ENCODE results near the gene TMCO6.
"Not testable (repeated sequence)": the region's sequence is repeated elsewhere in the genome, so short reads cannot be mapped to it uniquely, and the experiment has no call there.

The TMCO6 gene

DNA sequence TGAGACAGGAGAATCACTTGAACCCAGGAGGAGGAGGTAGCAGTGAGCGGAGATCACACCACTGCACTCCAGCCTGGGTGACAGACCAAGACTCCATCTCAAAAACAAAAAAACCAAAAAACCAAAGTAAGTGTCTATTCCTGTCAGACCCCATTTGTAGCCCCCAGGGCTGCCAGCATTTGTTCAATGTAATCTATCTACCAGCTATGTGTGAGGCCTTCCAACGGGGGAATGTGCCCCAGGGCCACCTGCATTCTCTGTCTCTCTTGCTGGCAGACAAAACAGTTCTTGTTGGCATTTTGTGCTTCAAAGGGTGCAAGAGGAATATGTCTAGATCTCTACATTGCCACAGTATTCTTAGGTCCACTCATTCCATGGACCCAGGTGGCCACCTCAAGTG, 40.4 kb upstream of the TMCO6 start:
- no peak overlapping the region for H3K4me3 ChIP-seq (ENCODE audit: low read depth, low read length)
- TF ChIP-seq, protein P1, sequence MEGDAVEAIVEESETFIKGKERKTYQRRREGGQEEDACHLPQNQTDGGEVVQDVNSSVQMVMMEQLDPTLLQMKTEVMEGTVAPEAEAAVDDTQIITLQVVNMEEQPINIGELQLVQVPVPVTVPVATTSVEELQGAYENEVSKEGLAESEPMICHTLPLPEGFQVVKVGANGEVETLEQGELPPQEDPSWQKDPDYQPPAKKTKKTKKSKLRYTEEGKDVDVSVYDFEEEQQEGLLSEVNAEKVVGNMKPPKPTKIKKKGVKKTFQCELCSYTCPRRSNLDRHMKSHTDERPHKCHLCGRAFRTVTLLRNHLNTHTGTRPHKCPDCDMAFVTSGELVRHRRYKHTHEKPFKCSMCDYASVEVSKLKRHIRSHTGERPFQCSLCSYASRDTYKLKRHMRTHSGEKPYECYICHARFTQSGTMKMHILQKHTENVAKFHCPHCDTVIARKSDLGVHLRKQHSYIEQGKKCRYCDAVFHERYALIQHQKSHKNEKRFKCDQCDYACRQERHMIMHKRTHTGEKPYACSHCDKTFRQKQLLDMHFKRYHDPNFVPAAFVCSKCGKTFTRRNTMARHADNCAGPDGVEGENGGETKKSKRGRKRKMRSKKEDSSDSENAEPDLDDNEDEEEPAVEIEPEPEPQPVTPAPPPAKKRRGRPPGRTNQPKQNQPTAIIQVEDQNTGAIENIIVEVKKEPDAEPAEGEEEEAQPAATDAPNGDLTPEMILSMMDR (IDR thresholded peaks at IDR 0.05; ENCODE audit: control insufficient read depth, extremely low read depth, insufficient read depth) = no peak

DNA sequence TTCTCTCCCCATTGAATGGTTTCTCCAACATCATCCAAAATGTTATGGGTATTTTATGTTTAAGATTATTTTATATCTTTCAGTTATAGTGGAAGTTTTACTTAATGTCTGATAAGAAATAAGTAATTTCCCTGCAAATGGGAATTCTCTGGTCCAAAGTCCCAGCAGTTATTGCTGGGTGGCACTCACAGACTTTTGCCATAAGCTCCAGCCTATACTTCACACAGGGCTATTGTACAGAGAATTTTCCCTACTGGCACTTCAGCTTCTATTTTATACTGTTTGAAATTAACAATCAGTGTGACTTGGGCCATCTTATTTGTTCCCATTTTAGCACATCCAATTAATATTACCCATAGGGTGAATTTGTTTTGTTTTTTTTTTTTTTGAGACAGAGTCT, 39.2 kb upstream of the TMCO6 start:
- H3K4me3 ChIP-seq (ENCODE audit: low read depth, low read length) = no peak overlapping the region
- TF ChIP-seq, protein P1 (IDR thresholded peaks at IDR 0.05; ENCODE audit: control insufficient read depth, extremely low read depth, insufficient read depth) = no peak
- DNase-seq (ENCODE audit: low read depth) = no peak

More for the DNA sequence above, 40.4 kb upstream of the TMCO6 start:
- DNase-seq (ENCODE audit: low read depth) = no peak

DNA sequence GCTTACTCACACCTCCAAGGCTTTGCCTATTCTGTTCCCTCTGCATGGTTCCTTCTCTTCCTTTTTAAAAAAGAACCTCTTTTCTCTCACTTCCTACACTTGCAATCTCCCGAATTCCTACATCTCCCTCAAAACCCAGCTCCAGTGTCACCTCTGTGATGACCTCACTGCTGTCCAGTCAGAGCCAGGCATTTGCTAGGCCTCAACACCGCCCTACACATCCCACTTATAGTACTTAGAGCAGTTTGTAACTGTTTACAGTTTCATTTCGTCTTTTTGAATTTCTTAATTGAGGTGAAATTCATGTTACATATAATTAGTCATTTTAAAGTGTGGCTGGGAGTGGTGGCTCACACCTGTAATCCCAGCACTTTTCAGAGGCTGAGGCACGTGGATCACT, 37.1 kb upstream of the TMCO6 start:
- DNase-seq (ENCODE audit: low read depth) = no peak
- H3K4me3 ChIP-seq (ENCODE audit: low read depth, low read length) = no peak overlapping the region
- TF ChIP-seq, protein P1 (IDR thresholded peaks at IDR 0.05; ENCODE audit: control insufficient read depth, extremely low read depth, insufficient read depth) = no peak

DNA sequence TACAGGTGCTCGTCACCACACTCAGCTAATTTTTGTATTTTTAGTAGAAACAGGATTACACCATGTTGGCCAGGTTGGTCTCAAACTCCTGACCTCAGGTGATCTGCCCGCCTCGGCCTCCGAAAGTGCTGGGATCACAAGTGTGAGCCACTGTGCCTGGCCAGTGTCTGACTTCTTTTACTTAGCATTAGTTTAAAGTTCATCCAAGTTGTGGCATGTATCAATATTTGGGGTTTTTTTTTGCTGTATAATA, 35.9 kb upstream of the TMCO6 start:
- not testable (repeated sequence) for H3K4me3 ChIP-seq (ENCODE audit: low read depth, low read length); DNase-seq (ENCODE audit: low read depth)

DNA sequence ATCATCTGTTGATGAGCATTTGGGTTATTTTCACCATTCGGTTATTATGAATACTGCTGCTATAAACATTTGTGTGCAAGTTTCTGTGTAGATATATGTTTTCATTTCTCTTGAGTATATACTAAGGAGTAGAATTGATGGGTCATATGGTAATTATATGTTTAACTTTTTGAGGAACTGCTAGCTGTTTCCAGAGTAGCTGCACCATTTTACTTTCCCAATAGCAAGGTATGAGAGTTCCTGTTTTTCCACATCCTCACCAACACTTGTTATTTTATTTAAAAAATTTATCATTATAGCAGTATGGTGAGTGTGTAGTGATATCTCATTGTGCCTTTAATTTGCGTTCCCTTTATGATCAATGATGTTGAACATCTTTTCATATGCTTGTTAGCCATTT, 35.5 kb upstream of the TMCO6 start:
- TF ChIP-seq, protein P1 (IDR thresholded peaks at IDR 0.05; ENCODE audit: control insufficient read depth, extremely low read depth, insufficient read depth) = no peak
- no peak for DNase-seq (ENCODE audit: low read depth)

DNA sequence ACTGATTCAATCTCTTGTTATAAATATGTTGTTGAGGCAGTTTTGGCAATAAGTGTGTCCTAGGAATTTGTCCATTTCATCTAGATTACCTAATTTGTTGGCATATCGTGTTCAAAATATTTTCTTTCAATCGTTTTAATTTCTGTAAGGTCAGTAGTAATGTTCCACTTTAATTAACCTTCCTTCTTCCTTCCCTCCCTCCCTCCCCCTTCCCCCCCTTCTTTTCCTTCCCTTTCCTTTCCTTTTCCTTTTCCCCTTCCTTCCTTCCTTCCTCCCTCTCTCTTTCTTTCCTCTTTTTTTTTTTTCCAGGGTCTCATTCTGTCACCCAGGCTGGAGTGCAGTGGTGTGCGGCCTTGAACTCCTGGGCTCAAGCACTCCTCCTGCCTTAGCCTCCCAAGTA, 33.4 kb upstream of the TMCO6 start:
- DNase-seq (ENCODE audit: low read depth) = no peak
- H3K4me3 ChIP-seq (ENCODE audit: low read depth, low read length) = no peak overlapping the region
- TF ChIP-seq, protein P1 (IDR thresholded peaks at IDR 0.05; ENCODE audit: control insufficient read depth, extremely low read depth, insufficient read depth) = no peak

More for the DNA sequence above, 35.5 kb upstream of the TMCO6 start:
- no peak overlapping the region for H3K4me3 ChIP-seq (ENCODE audit: low read depth, low read length)

DNA sequence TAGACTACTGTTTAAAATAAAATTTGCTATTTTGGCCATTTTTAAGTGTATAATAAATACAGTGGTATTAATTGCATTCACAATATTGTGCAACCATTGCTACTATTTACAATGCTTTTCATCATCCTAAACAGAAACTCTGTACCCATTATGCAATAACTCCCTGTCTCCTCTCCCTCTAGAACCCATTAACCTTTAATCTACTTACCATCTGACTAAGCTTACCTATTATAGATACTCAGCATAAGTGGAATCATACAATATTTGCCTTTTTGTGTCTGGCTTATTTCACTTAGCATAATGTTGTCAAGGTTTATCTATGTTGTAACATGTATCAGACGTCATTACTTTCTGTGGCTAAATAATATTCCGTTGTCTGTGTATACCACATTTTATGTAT, 32.2 kb upstream of the TMCO6 start:
- no peak overlapping the region for H3K4me3 ChIP-seq (ENCODE audit: low read depth, low read length)
- TF ChIP-seq, protein P1 (IDR thresholded peaks at IDR 0.05; ENCODE audit: control insufficient read depth, extremely low read depth, insufficient read depth) = no peak
- DNase-seq (ENCODE audit: low read depth) = no peak

DNA sequence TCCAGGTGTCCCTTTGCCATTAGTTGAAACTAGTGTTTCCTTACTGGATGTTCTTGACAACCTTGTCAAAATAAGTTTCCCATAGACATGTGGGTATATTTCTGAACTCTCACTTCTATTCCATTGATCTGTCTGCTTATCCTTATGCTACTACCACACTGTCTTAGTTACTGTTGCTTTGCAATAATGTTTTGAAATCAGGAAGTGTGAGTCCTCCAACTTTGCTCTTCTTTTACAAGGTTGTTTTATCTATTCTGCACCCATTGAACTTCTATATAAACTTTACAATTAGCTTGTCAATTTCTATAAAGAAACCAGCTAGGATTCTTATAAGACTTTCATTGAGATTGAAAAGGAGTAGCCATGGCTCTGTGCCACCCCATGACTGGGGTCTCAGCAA, 30.5 kb upstream of the TMCO6 start:
- no peak overlapping the region for H3K4me3 ChIP-seq (ENCODE audit: low read depth, low read length)
- TF ChIP-seq, protein P1 (IDR thresholded peaks at IDR 0.05; ENCODE audit: control insufficient read depth, extremely low read depth, insufficient read depth) = no peak
- DNase-seq (ENCODE audit: low read depth) = no peak

Data from LNCaP clone FGC (cell line).